PC-9 (cell line): Measurements from ENCODE around the gene RPL13A. TPM values are rescaled to one million over a fixed set of nuclear protein-coding genes. Genes with fewer than 3 reads are reported as not detected.
"Not testable (repeated sequence)": the region's sequence is repeated elsewhere in the genome, so short reads cannot be mapped to it uniquely, and the experiment has no call there.

Source experiments
- BruUV-seq: library from RNA; stranded (reverse); fragments of 400-500 nt; replicated peaks from 2 replicates; lab custom pipeline; 2021; lab: Mats Ljungman, UMichigan
- CTCF ChIA-PET: fragments of 300-600 bp; sonication (Branson Sonifier 250); formaldehyde crosslinking; loops from one replicate; lab custom pipeline; 2022; ENCODE audit warnings: antibody characterized with exemption; lab: Charles Lee
- POLR2A ChIA-PET: fragments of 300-600 bp; sonication (Branson Sonifier 250); formaldehyde crosslinking; loops from one replicate; lab custom pipeline; 2022; ENCODE audit warnings: antibody characterized with exemption; ENCODE audit not compliant: unreplicated experiment; lab: Charles Lee
- DNase-seq, 2 experiments: peaks; one replicate each; pipeline versions ENCODE4 v3.0.0 to v3.0.0-alpha.2; 2015 to 2022; ENCODE audit warnings: mixed read lengths in 1 of 2
- H2AFZ ChIP-seq: fragments of 200-600 bp; sonication (generic); 2 replicates; pipeline ENCODE4 v1.8.1; 2017; ENCODE audit warnings: antibody characterized with exemption
- H3F3A ChIP-seq: fragments of 200-600 bp; sonication (generic); 2 replicates; pipeline ENCODE4 v1.8.1; 2017; ENCODE audit warnings: antibody characterized with exemption, mild to moderate bottlenecking, low read depth; ENCODE audit not compliant: insufficient read depth
- H3K27ac ChIP-seq: fragments of 200-600 bp; sonication (generic); 2 replicates; pipeline ENCODE4 v1.6.1; 2016; ENCODE audit warnings: mixed run types
- H3K27me3 ChIP-seq: fragments of 200-600 bp; sonication (generic); 2 replicates; pipeline ENCODE4 v1.6.1; 2016; ENCODE audit warnings: low read depth, mixed run types; ENCODE audit not compliant: insufficient read depth
- H3K36me3 ChIP-seq: fragments of 200-600 bp; sonication (generic); 2 replicates; pipeline ENCODE4 v1.6.1; 2016; ENCODE audit warnings: low read depth, mixed run types
- H3K4me1 ChIP-seq: fragments of 200-600 bp; sonication (generic); replicated peaks from 2 replicates; pipeline ENCODE4 v1.6.1; 2016; ENCODE audit warnings: mixed run types; ENCODE audit not compliant: insufficient read depth
- H3K4me2 ChIP-seq: fragments of 200-600 bp; sonication (generic); 2 replicates; pipeline ENCODE4 v1.6.1; 2017; ENCODE audit warnings: mixed run types
- H3K4me3 ChIP-seq: fragments of 200-600 bp; sonication (generic); 2 replicates; pipeline ENCODE4 v1.6.1; 2016; ENCODE audit warnings: mixed run types
- H3K79me2 ChIP-seq: fragments of 200-600 bp; sonication (generic); 2 replicates; pipeline ENCODE4 v1.6.1; 2017; ENCODE audit warnings: low read depth, mixed run types
- H3K9me2 ChIP-seq: fragments of 200-600 bp; sonication (generic); 2 replicates; pipeline ENCODE4 v1.8.1; 2017; ENCODE audit warnings: mild to moderate bottlenecking; ENCODE audit not compliant: insufficient read depth
- H3K9me3 ChIP-seq: fragments of 200-600 bp; sonication (generic); 2 replicates; pipeline ENCODE4 v1.8.1; 2016; ENCODE audit warnings: low read depth; ENCODE audit not compliant: insufficient read depth
- H4K20me1 ChIP-seq: fragments of 200-600 bp; sonication (generic); 2 replicates; pipeline ENCODE4 v1.8.1; 2017; ENCODE audit not compliant: insufficient read depth
- CTCF ChIP-seq: fragments of 200-600 bp; sonication (generic); conservative IDR thresholded peaks from 2 replicates; pipeline ENCODE4 v1.6.1; 2017; ENCODE audit warnings: mixed run types, antibody characterized with exemption, mild to moderate bottlenecking, moderate library complexity
- EZH2 ChIP-seq: fragments of 200-600 bp; sonication (generic); IDR thresholded peaks from 2 replicates; pipeline ENCODE4 v1.8.0; 2017; ENCODE audit warnings: antibody characterized with exemption, low read depth
- intact Hi-C: fragments of 100-400 bp; cut with micrococcal nuclease; formaldehyde crosslinking; loops from one replicate; pipeline ENCODE4 v1.10.0; 2022; ENCODE audit not compliant: unreplicated experiment
- total RNA-seq: library from RNA; stranded (reverse); gene quantifications from 2 replicates; pipeline ENCODE4 v1.2.3, GENCODE V29; 2021

RPL13A gene
- total RNA-seq, 1 experiment from 2014 or later, result 2,360 TPM

- POLR2A ChIA-PET, result interaction anchor here (0.6 kb wide), 1 partner anchor 232 kb away, joined by 3 read pairs; no protein-coding TSS in a partner anchor
- Histone ChIP-seq H3K4me3 (peak overlapping the region; percentile 83; the same call in 1 of the 2 replicates), H3K27me3 (peaks cover 18% of the 10 kb centered on the region), H3F3A (peaks cover 64% of the 10 kb centered on the region), H3K4me2 (peak overlapping the region; percentile 89), H3K79me2 (peaks cover 10% of the 10 kb centered on the region)
- H3K36me3 ChIP-seq, H3K9me3 ChIP-seq, DNase-seq, H3K4me1 ChIP-seq, H3K27ac ChIP-seq, BruUV-seq, H2AFZ ChIP-seq, H4K20me1 ChIP-seq, H3K9me2 ChIP-seq: not testable (repeated sequence)
- TF ChIP-seq CTCF, result peak; percentile 25; the same call in 1 of the 2 replicates
- CTCF ChIA-PET, result interaction anchor here (0.7 kb wide), 2 partner anchors 44 to 1754 kb away, joined by 5 to 11 read pairs; no protein-coding TSS in a partner anchor
- intact Hi-C loops, result loop anchor here (10.0 kb wide), 1 partner anchor 179 kb away; no protein-coding TSS in a partner anchor
Observed at GRCh38 chr19:49444100-49444700, 43.2 kb upstream of the RPL13A start.

- no peaks in the 10 kb centered on the region for H4K20me1 ChIP-seq
- H3K79me2 ChIP-seq, result peaks cover 28% of the 10 kb centered on the region
- ChIA-PET POLR2A (no interaction called here), CTCF (no interaction called here)
- no peaks in the 10 kb centered on the region for H3K9me3 ChIP-seq
- no peaks in the 10 kb centered on the region for H3K9me2 ChIP-seq
- BruUV-seq, result no TSS peak
- intact Hi-C loops, result loop anchor here (10.0 kb wide), 1 partner anchor 181 kb away; no protein-coding TSS in a partner anchor
- H3F3A ChIP-seq, result peaks cover 56% of the 10 kb centered on the region
- H2AFZ ChIP-seq, result no peak overlapping the region
- peaks cover 7% of the 10 kb centered on the region; the same call in 1 of the 2 replicates for H3K36me3 ChIP-seq
- H3K27me3 ChIP-seq, result peaks cover 1% of the 10 kb centered on the region; the same call in 1 of the 2 replicates
- no peak overlapping the region for H3K4me2 ChIP-seq
- no peak for TF ChIP-seq EZH2
- no peak for TF ChIP-seq CTCF
- no peak for DNase-seq
- H3K4me3 ChIP-seq, result no peak overlapping the region
- H3K27ac ChIP-seq, result no peak overlapping the region
- peaks cover 16% of the 10 kb centered on the region for H3K4me1 ChIP-seq
Observed at GRCh38 chr19:49445997-49446396, 41.4 kb upstream of the RPL13A start.

GRCh38 chr19:49447485-49448431 is 39.6 kb upstream of the RPL13A start:
- H3K4me3 ChIP-seq, result no peak overlapping the region
- H3K4me2 ChIP-seq, result no peak overlapping the region
- peaks cover 33% of the 10 kb centered on the region for H3K79me2 ChIP-seq
- H3K4me1 ChIP-seq, result peaks cover 13% of the 10 kb centered on the region
- H3K36me3 ChIP-seq, result peaks cover 7% of the 10 kb centered on the region; the same call in 1 of the 2 replicates
- ChIA-PET CTCF (no interaction called here), POLR2A (no interaction called here)
- H2AFZ ChIP-seq, result no peak overlapping the region
- no peaks in the 10 kb centered on the region for H3K9me3 ChIP-seq
- H3K27ac ChIP-seq, result no peak overlapping the region
- no TSS peak for BruUV-seq
- DNase-seq, result peak in 1 of 2 experiments; percentile 33
- no peaks in the 10 kb centered on the region for H3K27me3 ChIP-seq
- peaks cover 55% of the 10 kb centered on the region for H3F3A ChIP-seq
- no peaks in the 10 kb centered on the region for H4K20me1 ChIP-seq
- intact Hi-C loops, result loop anchor here (10.0 kb wide), 1 partner anchor 183 kb away; no protein-coding TSS in a partner anchor
- no peak for TF ChIP-seq CTCF
- no peaks in the 10 kb centered on the region for H3K9me2 ChIP-seq
